Measurements from ENCODE around the gene ZBED1. TPM values are rescaled to one million over a fixed set of nuclear protein-coding genes. Genes with fewer than 3 reads are reported as not detected.

The ZBED1 gene
- polyA plus RNA-seq, 1 donor (not counting 4 experiments of a cell fraction or from before 2014, with no cell fraction given) = 9.0 TPM

DNA sequence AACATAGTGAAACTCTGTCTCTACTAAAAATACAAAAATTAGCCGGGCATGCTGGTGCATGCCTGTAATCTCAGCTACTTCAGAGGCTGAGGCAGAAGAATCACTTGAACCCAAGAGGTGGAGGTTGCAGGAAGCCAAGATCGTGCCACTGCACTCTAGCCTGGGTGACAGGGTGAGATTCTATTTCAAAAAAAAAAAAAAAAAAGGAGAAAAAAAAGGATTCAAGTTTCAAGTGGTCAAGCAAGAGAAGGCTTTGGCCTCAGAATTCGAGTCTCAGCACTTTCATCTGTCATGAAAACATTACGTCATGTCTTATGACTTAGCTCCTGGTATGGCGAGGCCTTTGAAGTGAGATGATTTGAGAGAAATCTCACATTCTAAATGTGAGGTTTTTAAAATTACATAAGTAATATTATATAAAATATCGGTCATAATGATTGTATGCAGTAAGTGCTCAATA lies 21.2 kb upstream of the ZBED1 start:
- no peak overlapping the region for H2AFZ ChIP-seq (ENCODE audit: control insufficient read depth, low read length)
- no peaks in the 10 kb centered on the region for H3K36me3 ChIP-seq (ENCODE audit: control insufficient read depth in 2 of 2, extremely low read depth in 1 of 2, insufficient read depth in 2 of 2, low read length in 2 of 2)
- H3K9me1 ChIP-seq (ENCODE audit: control insufficient read depth, extremely low read depth, insufficient read depth, low read length) = no peaks in the 10 kb centered on the region
- H3K4me1 ChIP-seq (ENCODE audit: control insufficient read depth, extremely low read depth, insufficient read depth, low read length) = no peaks in the 10 kb centered on the region
- H3K27ac ChIP-seq (ENCODE audit: control insufficient read depth, insufficient read depth, low read length) = no peak overlapping the region
- FAIRE-seq (no peak), DNase-seq (ENCODE audit: low read depth, low spot score) (no peak)
- peaks cover 3% of the 10 kb centered on the region for H3K9me3 ChIP-seq (ENCODE audit: control insufficient read depth, low read depth, low read length)
- TF ChIP-seq EZH2 (IDR thresholded peaks at IDR 0.05; ENCODE audit: low read length) (no peak), CTCF (optimal IDR thresholded peaks at IDR 0.05 in 1 of 3, IDR thresholded peaks at IDR 0.05 in 1 of 3, conservative IDR thresholded peaks at IDR 0.05 in 1 of 3; ENCODE audit: extremely low read depth in 1 of 3, insufficient read depth in 2 of 3, low read length in 3 of 3) (no peak)
- no peak overlapping the region for H3K9ac ChIP-seq (ENCODE audit: control insufficient read depth, extremely low read depth, insufficient read depth, low read length)
- H4K20me1 ChIP-seq (ENCODE audit: control insufficient read depth, extremely low read depth, insufficient read depth, low read length) = no peaks in the 10 kb centered on the region
- no peak overlapping the region for H3K4me3 ChIP-seq (ENCODE audit: control insufficient read depth in 2 of 3, extremely low read depth in 1 of 3, insufficient read depth in 2 of 3, low read depth in 1 of 3, low read length in 3 of 3)
- H3K27me3 ChIP-seq (ENCODE audit: control insufficient read depth, extremely low read depth, insufficient read depth, low read length) = no peaks in the 10 kb centered on the region
- dilution Hi-C loops (cut with MboI; ENCODE audit: extremely low pct_ligation_motif_present, low sequenced_read_pairs) = no loop called here
- no peak overlapping the region for H3K4me2 ChIP-seq (ENCODE audit: control insufficient read depth, extremely low read depth, insufficient read depth, low read depth, low read length)
- H3K79me2 ChIP-seq (ENCODE audit: control insufficient read depth, insufficient read depth, low read length) = no peaks in the 10 kb centered on the region

DNA sequence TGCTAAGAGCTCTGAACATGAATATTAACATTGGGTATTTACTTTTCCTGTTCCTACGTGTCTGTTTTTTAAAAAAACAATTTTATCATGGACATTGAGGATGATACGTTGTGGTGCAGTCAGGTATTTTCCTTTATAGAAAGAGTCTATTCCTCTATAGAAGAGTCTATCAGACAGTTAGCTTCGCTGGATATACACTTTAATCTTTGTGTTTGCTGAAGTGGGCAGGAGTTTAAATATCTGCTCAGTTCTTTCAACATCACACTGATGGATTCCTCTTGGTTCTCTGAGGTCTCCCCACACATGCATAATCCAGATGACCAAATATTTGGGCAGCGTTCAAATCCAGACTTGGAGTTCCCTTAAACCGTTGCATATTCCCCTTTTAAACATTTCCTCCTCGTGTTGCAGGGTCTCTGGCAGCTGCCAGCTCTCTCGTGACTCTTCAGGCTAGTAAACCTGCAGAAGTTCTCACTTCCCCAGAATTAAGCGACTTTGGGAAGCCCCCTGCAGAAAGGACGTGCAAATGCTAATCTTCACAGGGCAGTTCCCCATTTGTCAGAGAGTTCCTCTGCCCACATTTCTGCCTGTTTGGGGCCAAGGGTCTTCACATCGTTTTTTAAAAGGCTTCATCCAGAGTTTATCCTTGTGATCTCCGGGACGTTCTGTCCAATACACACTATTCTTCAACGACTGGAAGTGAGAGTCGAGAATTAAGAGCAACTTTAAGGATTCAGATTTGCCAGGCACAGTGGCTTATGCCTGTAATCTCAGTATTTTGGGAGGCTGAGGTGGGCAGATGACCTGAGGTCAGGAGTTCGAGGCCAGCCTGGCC lies 20.5 kb upstream of the ZBED1 start:
- no peak for FAIRE-seq
- Histone ChIP-seq H2AFZ (ENCODE audit: control insufficient read depth, low read length) (no peak overlapping the region), H3K9ac (ENCODE audit: control insufficient read depth, extremely low read depth, insufficient read depth, low read length) (no peak overlapping the region), H3K4me1 (ENCODE audit: control insufficient read depth, extremely low read depth, insufficient read depth, low read length) (no peaks in the 10 kb centered on the region), H3K9me1 (ENCODE audit: control insufficient read depth, extremely low read depth, insufficient read depth, low read length) (no peaks in the 10 kb centered on the region), H3K27ac (ENCODE audit: control insufficient read depth, insufficient read depth, low read length) (no peak overlapping the region), H3K79me2 (ENCODE audit: control insufficient read depth, insufficient read depth, low read length) (no peaks in the 10 kb centered on the region), H3K4me3 (ENCODE audit: control insufficient read depth in 2 of 3, extremely low read depth in 1 of 3, insufficient read depth in 2 of 3, low read depth in 1 of 3, low read length in 3 of 3) (no peak overlapping the region), H3K9me3 (ENCODE audit: control insufficient read depth, low read depth, low read length) (peaks cover 3% of the 10 kb centered on the region), H3K36me3 (ENCODE audit: control insufficient read depth in 2 of 2, extremely low read depth in 1 of 2, insufficient read depth in 2 of 2, low read length in 2 of 2) (no peaks in the 10 kb centered on the region), H3K4me2 (ENCODE audit: control insufficient read depth, extremely low read depth, insufficient read depth, low read depth, low read length) (no peak overlapping the region), H3K27me3 (ENCODE audit: control insufficient read depth, extremely low read depth, insufficient read depth, low read length) (no peaks in the 10 kb centered on the region), H4K20me1 (ENCODE audit: control insufficient read depth, extremely low read depth, insufficient read depth, low read length) (no peaks in the 10 kb centered on the region)
- DNase-seq (ENCODE audit: low read depth, low spot score) = no peak
- no peak for TF ChIP-seq CTCF (optimal IDR thresholded peaks at IDR 0.05 in 1 of 3, IDR thresholded peaks at IDR 0.05 in 1 of 3, conservative IDR thresholded peaks at IDR 0.05 in 1 of 3; ENCODE audit: extremely low read depth in 1 of 3, insufficient read depth in 2 of 3, low read length in 3 of 3)
- dilution Hi-C loops (cut with MboI; ENCODE audit: extremely low pct_ligation_motif_present, low sequenced_read_pairs) = no loop called here

Data from keratinocyte (primary cell).